Neural cell (in vitro differentiated cells): ENCODE data around the gene CLEC12A.

Experiments
- EZH2 ChIP-seq: fragments of 200-600, 300-800 bp; shearing (Covaris generic), sonication (generic); IDR thresholded peaks from 2 replicates; pipeline ENCODE4 v1.6.1; 2014; ENCODE audit warnings: antibody characterized with exemption, low read length, borderline replicate concordance, mild to moderate bottlenecking; ENCODE audit not compliant: insufficient read depth, poor library complexity, severe bottlenecking
- POLR2AphosphoS5 ChIP-seq: IDR thresholded peaks from 2 replicates; pipeline ENCODE4 v1.6.1; 2012
- RAD21 ChIP-seq: fragments of 450-650 bp; conservative IDR thresholded peaks from 2 replicates; pipeline ENCODE4 v1.6.1; 2014; ENCODE audit warnings: antibody characterized with exemption, mild to moderate bottlenecking, moderate library complexity
- SMC3 ChIP-seq: fragments of 450-650 bp; conservative IDR thresholded peaks from 2 replicates; pipeline ENCODE4 v1.6.1; 2014; ENCODE audit warnings: antibody characterized with exemption, mild to moderate bottlenecking, moderate library complexity; ENCODE audit not compliant: poor library complexity
- TAF1 ChIP-seq: IDR thresholded peaks from 2 replicates; pipeline ENCODE4 v1.6.1; 2012; ENCODE audit warnings: low read depth
- TF ChIP-seq, protein P1 (sequence below): fragments of 450-650 bp; IDR thresholded peaks from 2 replicates; pipeline ENCODE4 v1.5.1; 2014; ENCODE audit warnings: antibody characterized with exemption, mild to moderate bottlenecking, moderate library complexity; ENCODE audit not compliant: poor library complexity, severe bottlenecking
- TF ChIP-seq, protein P2 (sequence below): IDR thresholded peaks from 2 replicates; pipeline ENCODE4 v1.6.1; 2012; ENCODE audit warnings: borderline replicate concordance

DNA sequence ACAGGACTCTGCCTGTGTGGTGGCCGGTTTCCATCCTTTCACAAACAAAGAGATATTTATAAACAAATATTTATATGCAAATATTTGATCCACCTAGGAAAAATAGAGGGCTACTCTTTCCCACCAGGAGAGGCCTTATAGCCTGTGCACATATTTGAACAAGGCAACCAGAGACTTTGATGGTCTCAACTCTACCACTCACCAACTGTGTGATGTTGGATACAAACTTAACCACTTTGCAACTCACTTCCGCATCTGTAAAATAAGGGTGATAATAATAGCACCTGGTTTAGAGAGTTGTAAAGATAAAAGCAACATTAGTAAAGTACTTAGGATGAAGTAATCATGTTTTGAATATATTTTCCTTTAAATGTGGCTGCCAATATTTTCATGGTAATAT, 1.5 kb upstream of the CLEC12A start:
- TF ChIP-seq EZH2: no peak
- no peak for TF ChIP-seq POLR2AphosphoS5
- TF ChIP-seq, protein P1, sequence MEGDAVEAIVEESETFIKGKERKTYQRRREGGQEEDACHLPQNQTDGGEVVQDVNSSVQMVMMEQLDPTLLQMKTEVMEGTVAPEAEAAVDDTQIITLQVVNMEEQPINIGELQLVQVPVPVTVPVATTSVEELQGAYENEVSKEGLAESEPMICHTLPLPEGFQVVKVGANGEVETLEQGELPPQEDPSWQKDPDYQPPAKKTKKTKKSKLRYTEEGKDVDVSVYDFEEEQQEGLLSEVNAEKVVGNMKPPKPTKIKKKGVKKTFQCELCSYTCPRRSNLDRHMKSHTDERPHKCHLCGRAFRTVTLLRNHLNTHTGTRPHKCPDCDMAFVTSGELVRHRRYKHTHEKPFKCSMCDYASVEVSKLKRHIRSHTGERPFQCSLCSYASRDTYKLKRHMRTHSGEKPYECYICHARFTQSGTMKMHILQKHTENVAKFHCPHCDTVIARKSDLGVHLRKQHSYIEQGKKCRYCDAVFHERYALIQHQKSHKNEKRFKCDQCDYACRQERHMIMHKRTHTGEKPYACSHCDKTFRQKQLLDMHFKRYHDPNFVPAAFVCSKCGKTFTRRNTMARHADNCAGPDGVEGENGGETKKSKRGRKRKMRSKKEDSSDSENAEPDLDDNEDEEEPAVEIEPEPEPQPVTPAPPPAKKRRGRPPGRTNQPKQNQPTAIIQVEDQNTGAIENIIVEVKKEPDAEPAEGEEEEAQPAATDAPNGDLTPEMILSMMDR: no peak
- TF ChIP-seq RAD21: no peak
- TF ChIP-seq, protein P2, sequence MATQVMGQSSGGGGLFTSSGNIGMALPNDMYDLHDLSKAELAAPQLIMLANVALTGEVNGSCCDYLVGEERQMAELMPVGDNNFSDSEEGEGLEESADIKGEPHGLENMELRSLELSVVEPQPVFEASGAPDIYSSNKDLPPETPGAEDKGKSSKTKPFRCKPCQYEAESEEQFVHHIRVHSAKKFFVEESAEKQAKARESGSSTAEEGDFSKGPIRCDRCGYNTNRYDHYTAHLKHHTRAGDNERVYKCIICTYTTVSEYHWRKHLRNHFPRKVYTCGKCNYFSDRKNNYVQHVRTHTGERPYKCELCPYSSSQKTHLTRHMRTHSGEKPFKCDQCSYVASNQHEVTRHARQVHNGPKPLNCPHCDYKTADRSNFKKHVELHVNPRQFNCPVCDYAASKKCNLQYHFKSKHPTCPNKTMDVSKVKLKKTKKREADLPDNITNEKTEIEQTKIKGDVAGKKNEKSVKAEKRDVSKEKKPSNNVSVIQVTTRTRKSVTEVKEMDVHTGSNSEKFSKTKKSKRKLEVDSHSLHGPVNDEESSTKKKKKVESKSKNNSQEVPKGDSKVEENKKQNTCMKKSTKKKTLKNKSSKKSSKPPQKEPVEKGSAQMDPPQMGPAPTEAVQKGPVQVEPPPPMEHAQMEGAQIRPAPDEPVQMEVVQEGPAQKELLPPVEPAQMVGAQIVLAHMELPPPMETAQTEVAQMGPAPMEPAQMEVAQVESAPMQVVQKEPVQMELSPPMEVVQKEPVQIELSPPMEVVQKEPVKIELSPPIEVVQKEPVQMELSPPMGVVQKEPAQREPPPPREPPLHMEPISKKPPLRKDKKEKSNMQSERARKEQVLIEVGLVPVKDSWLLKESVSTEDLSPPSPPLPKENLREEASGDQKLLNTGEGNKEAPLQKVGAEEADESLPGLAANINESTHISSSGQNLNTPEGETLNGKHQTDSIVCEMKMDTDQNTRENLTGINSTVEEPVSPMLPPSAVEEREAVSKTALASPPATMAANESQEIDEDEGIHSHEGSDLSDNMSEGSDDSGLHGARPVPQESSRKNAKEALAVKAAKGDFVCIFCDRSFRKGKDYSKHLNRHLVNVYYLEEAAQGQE: no peak
- no peak for TF ChIP-seq TAF1
- TF ChIP-seq SMC3: no peak
